Lung (tissue), 12 donors: Measurements from ENCODE around the gene RNF121. TPM values are rescaled to one million over a fixed set of nuclear protein-coding genes. Genes with fewer than 3 reads are reported as not detected.

ENCODE experiments used
- ATAC-seq: fragments of 200-7000 bp; cut with Tn5 transposase; one replicate; pipeline ENCODE4 v1.9.1; 2020; ENCODE audit warnings: moderate number of reproducible peaks; ENCODE audit not compliant: insufficient read depth, low FRiP score
- DNase-seq, 3 donors: peaks; one replicate each; pipeline ENCODE4 v3.0.0-alpha.2; 2013 to 2017
- H3K27ac ChIP-seq, 2 donors: one replicate each; pipeline ENCODE4 v1.5.1; 2013; ENCODE audit warnings: mild to moderate bottlenecking in 2 of 2, moderate library complexity in 2 of 2, control low read depth in 1 of 2, inconsistent platforms in 1 of 2, low read depth in 1 of 2, low read length in 1 of 2
- H3K27me3 ChIP-seq, 3 donors: one replicate each; pipeline ENCODE4 v1.5.1; 2013; ENCODE audit warnings: low read length in 2 of 3; ENCODE audit not compliant: control insufficient read depth in 3 of 3, insufficient read depth in 3 of 3
- H3K36me3 ChIP-seq, 4 donors: one replicate each; pipeline ENCODE4 v1.5.1; 2013; ENCODE audit warnings: low read length in 4 of 4, mild to moderate bottlenecking in 1 of 4, moderate library complexity in 1 of 4; ENCODE audit not compliant: control insufficient read depth in 4 of 4, insufficient read depth in 4 of 4
- H3K4me1 ChIP-seq, 5 donors: one replicate each; pipeline ENCODE4 v1.5.1; 2013; ENCODE audit warnings: low read length in 5 of 5, mild to moderate bottlenecking in 2 of 5, moderate library complexity in 1 of 5; ENCODE audit not compliant: control insufficient read depth in 5 of 5, insufficient read depth in 5 of 5
- H3K4me3 ChIP-seq: one replicate; pipeline ENCODE4 v1.5.1; 2013; ENCODE audit warnings: mild to moderate bottlenecking, control low read depth, moderate library complexity
- H3K9ac ChIP-seq, 2 donors: one replicate each; pipeline ENCODE4 v1.5.1; 2013; ENCODE audit warnings: low read length in 2 of 2, control low read depth in 1 of 2; ENCODE audit not compliant: insufficient read depth in 1 of 2
- H3K9me3 ChIP-seq, 4 donors: one replicate each; pipeline ENCODE4 v1.5.1; 2013; ENCODE audit warnings: low read length in 3 of 4, mild to moderate bottlenecking in 1 of 4, moderate library complexity in 1 of 4; ENCODE audit not compliant: control insufficient read depth in 4 of 4, insufficient read depth in 3 of 4
- CTCF ChIP-seq: IDR thresholded peaks from 2 replicates; pipeline ENCODE4 v1.5.1; 2012; ENCODE audit warnings: mild to moderate bottlenecking; ENCODE audit errors: control extremely low read depth, extremely low read depth
- WGBS, 2 donors: extraction: QIAGEN DNeasy Blood & Tissue Kit; methylation state at CpG; one replicate each; pipeline ENCODE4 v1.1.7; 2013; 5-methylcytosine and 5-hydroxymethylcytosine counted together
- polyA plus RNA-seq, 2 donors: library from polyadenylated mRNA; stranded (reverse); fragments of 200-250 nt; gene quantifications; one replicate each; pipeline ENCODE4 v1.2.1, GENCODE V29; 2013
- total RNA-seq, 2 donors: library from RNA; depleted of rRNA in 1 of 2; stranded (reverse); fragments of >200 nt in 1 of 2; gene quantifications; one replicate each; pipeline ENCODE4 v1.2.1, GENCODE V29; 2014 to 2021
- donor health status: control.
- donor health status: control.
- donor health status: Bipolar disorder and iron deficiency.
- donor health status: healthy.
- donor health status: DM: yes; HTN: yes; CAD: no.

RNF121 gene
- total and polyA plus RNA-seq, 4 donors = 14.0 to 30.2 (median 27.6) TPM

- Histone ChIP-seq H3K36me3 (peaks cover 17 to 93% (median 88%) of the 10 kb centered on the region in 4 donors), H3K9me3 (no peaks in the 10 kb centered on the region), H3K9ac (no peak overlapping the region), H3K27ac (no peak overlapping the region), H3K4me1 (no peaks in the 10 kb centered on the region), H3K4me3 (no peak overlapping the region), H3K27me3 (no peaks in the 10 kb centered on the region)
- TF ChIP-seq CTCF = no peak
- DNase-seq (no peak), ATAC-seq (no peak)
- WGBS, 2 donors = 87 to 88% methylated on average over 5 of the region's 5 CpGs
Observed at GRCh38 chr11:72007587-72007986, 78.7 kb downstream of the RNF121 start.

GRCh38 chr11:72008728-72009127 lies 79.9 kb downstream of the RNF121 start:
- Histone ChIP-seq H3K9me3 (no peaks in the 10 kb centered on the region), H3K27me3 (no peaks in the 10 kb centered on the region), H3K27ac (no peak overlapping the region), H3K36me3 (peaks cover 12 to 94% (median 87%) of the 10 kb centered on the region in 4 donors), H3K9ac (no peak overlapping the region), H3K4me1 (peaks cover 0 to 2% (median 0%) of the 10 kb centered on the region in 5 donors), H3K4me3 (no peak overlapping the region)
- 94% methylated on average over 7 of the region's 7 CpGs for WGBS, 2 donors
- ATAC-seq (no peak), DNase-seq (no peak)
- no peak for TF ChIP-seq CTCF

GRCh38 chr11:72009156-72009555 lies 80.3 kb downstream of the RNF121 start:
- Histone ChIP-seq H3K36me3 (peaks cover 12 to 94% (median 88%) of the 10 kb centered on the region in 4 donors), H3K9me3 (no peaks in the 10 kb centered on the region), H3K27me3 (no peaks in the 10 kb centered on the region), H3K4me3 (no peak overlapping the region), H3K9ac (no peak overlapping the region), H3K4me1 (peaks cover 0 to 2% (median 0%) of the 10 kb centered on the region in 5 donors), H3K27ac (no peak overlapping the region)
- ATAC-seq (no peak), DNase-seq (peak in 2 of 3 donors; percentile 12 to 39)
- TF ChIP-seq CTCF = no peak
- 96 to 97% methylated on average over 6 of the region's 6 CpGs for WGBS, 2 donors

- Histone ChIP-seq H3K4me3 (no peak overlapping the region), H3K36me3 (peaks cover 17 to 95% (median 88%) of the 10 kb centered on the region in 4 donors), H3K9me3 (no peaks in the 10 kb centered on the region), H3K9ac (no peak overlapping the region), H3K27me3 (no peaks in the 10 kb centered on the region), H3K27ac (peak overlapping the region in 1 of 2 donors; percentile 22), H3K4me1 (peaks cover 0 to 2% (median 0%) of the 10 kb centered on the region in 5 donors)
- no peak for TF ChIP-seq CTCF
- ATAC-seq (no peak), DNase-seq (no peak)
- 87 to 92% methylated on average over 10 of the region's 10 CpGs for WGBS, 2 donors
Observed at GRCh38 chr11:72010529-72011233, 81.8 kb downstream of the RNF121 start.
